GM18508 (cell line): ENCODE data around the gene TMEM59.
"Not testable (repeated sequence)": the region's sequence is repeated elsewhere in the genome, so short reads cannot be mapped to it uniquely, and the experiment has no call there.

ENCODE experiments used
- ATAC-seq: cut with Tn5 transposase; IDR thresholded peaks from one replicate; pipeline ENCODE4 v1.9.1; 2021; ENCODE audit warnings: moderate number of reproducible peaks; ENCODE audit not compliant: insufficient read depth, unreplicated experiment

TMEM59 gene

GRCh38 chr1:54053745-54054437 is 887 bp upstream of the TMEM59 start:
- no peak for ATAC-seq

- peak; percentile 14 for ATAC-seq
These were observed 522 bp downstream of the TMEM59 start for GRCh38 chr1:54052431-54052933.

GRCh38 chr1:54051933-54052430 is 1.0 kb downstream of the TMEM59 start:
- ATAC-seq = no peak

GRCh38 chr1:54050435-54050834 is 2.6 kb downstream of the TMEM59 start:
- ATAC-seq = not testable (repeated sequence)

- ATAC-seq = no peak
These were observed 5.4 kb downstream of the TMEM59 start for GRCh38 chr1:54047384-54048305.

- ATAC-seq = no peak
These were observed 6.2 kb downstream of the TMEM59 start for GRCh38 chr1:54046671-54047383.

- no peak for ATAC-seq
These were observed 7.5 kb downstream of the TMEM59 start for GRCh38 chr1:54045496-54045895.

GRCh38 chr1:54041806-54042205 is 11.2 kb downstream of the TMEM59 start:
- no peak for ATAC-seq

- no peak for ATAC-seq
These were observed 15.5 kb downstream of the TMEM59 start for GRCh38 chr1:54037476-54037875.

- ATAC-seq = no peak
These were observed 24.4 kb downstream of the TMEM59 start for GRCh38 chr1:54028306-54029251.

- no peak for ATAC-seq
These were observed 25.2 kb downstream of the TMEM59 start for GRCh38 chr1:54027848-54028247.

- ATAC-seq = not testable (repeated sequence)
These were observed 28.2 kb downstream of the TMEM59 start for GRCh38 chr1:54024811-54025210.

GRCh38 chr1:54024358-54024757 is 28.6 kb downstream of the TMEM59 start:
- no peak for ATAC-seq

- ATAC-seq = not testable (repeated sequence)
These were observed 33.3 kb downstream of the TMEM59 start for GRCh38 chr1:54019562-54020176.

- no peak for ATAC-seq
These were observed 34.4 kb downstream of the TMEM59 start for GRCh38 chr1:54018635-54019034.

- ATAC-seq = no peak
These were observed 35.0 kb downstream of the TMEM59 start, which contains the start of gene LDLRAD1 for GRCh38 chr1:54017979-54018378. TSS of gene LDLRAD1 (minus strand) at chr1:54018186. CDS start at chr1:54018112, 74 bp downstream.

GRCh38 chr1:54016343-54017282 is 36.4 kb downstream of the TMEM59 start:
- ATAC-seq = no peak
